Measurements from ENCODE around the gene CPOX. TPM values are rescaled to one million over a fixed set of nuclear protein-coding genes. Genes with fewer than 3 reads are reported as not detected.

The CPOX gene
- total and polyA plus RNA-seq, 10 of the 15 experiments (the other 5 are each of a cell fraction or from before 2014, with no cell fraction given), result 40.7 to 72.6 (median 64.5) TPM

DNA sequence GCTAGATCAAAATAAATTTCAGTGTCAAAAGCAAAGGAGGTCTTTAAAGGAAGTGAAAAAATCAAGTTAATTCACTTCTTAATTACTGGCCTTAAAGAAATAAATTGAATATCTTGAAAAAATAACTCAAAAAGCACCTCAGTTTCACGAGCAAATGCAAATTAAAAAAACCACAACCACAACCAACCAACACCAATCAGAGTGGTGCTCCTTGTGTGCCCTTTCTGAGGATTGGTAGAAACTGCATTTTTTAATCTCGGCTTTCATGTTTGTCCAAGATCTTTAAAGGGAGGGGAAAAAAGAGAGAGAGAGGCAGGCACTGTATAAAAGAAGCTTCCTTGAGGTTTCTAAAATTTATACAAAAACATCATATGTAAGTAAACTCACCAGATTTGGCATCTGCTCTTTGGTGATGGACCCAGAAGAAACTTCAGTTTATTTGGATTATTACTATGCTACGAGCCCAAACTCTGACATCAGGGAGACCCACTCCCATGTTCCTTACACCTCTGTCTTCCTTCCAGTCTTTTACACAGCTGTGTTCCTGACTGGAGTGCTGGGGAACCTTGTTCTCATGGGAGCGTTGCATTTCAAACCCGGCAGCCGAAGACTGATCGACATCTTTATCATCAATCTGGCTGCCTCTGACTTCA lies 61.7 kb downstream of the CPOX start, which contains the start of gene GPR15 (continued):
- no peak for TF ChIP-seq NR2C2 (IDR thresholded peaks at IDR 0.05; ENCODE audit: borderline replicate concordance, control insufficient read depth, insufficient read length, low read depth)
- TF ChIP-seq, protein P1, sequence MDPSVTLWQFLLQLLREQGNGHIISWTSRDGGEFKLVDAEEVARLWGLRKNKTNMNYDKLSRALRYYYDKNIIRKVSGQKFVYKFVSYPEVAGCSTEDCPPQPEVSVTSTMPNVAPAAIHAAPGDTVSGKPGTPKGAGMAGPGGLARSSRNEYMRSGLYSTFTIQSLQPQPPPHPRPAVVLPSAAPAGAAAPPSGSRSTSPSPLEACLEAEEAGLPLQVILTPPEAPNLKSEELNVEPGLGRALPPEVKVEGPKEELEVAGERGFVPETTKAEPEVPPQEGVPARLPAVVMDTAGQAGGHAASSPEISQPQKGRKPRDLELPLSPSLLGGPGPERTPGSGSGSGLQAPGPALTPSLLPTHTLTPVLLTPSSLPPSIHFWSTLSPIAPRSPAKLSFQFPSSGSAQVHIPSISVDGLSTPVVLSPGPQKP (IDR thresholded peaks at IDR 0.05; ENCODE audit: low read depth, low read length), result no peak
- TF ChIP-seq, protein P2, sequence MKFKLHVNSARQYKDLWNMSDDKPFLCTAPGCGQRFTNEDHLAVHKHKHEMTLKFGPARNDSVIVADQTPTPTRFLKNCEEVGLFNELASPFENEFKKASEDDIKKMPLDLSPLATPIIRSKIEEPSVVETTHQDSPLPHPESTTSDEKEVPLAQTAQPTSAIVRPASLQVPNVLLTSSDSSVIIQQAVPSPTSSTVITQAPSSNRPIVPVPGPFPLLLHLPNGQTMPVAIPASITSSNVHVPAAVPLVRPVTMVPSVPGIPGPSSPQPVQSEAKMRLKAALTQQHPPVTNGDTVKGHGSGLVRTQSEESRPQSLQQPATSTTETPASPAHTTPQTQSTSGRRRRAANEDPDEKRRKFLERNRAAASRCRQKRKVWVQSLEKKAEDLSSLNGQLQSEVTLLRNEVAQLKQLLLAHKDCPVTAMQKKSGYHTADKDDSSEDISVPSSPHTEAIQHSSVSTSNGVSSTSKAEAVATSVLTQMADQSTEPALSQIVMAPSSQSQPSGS (IDR thresholded peaks at IDR 0.05; ENCODE audit: low read length), result peak; percentile 32; the same call in 1 of the 2 replicates
- peak; percentile 95 for TF ChIP-seq NFYB (IDR thresholded peaks at IDR 0.05; ENCODE audit: insufficient read depth, low read depth, low read length)
- TF ChIP-seq, protein P3, sequence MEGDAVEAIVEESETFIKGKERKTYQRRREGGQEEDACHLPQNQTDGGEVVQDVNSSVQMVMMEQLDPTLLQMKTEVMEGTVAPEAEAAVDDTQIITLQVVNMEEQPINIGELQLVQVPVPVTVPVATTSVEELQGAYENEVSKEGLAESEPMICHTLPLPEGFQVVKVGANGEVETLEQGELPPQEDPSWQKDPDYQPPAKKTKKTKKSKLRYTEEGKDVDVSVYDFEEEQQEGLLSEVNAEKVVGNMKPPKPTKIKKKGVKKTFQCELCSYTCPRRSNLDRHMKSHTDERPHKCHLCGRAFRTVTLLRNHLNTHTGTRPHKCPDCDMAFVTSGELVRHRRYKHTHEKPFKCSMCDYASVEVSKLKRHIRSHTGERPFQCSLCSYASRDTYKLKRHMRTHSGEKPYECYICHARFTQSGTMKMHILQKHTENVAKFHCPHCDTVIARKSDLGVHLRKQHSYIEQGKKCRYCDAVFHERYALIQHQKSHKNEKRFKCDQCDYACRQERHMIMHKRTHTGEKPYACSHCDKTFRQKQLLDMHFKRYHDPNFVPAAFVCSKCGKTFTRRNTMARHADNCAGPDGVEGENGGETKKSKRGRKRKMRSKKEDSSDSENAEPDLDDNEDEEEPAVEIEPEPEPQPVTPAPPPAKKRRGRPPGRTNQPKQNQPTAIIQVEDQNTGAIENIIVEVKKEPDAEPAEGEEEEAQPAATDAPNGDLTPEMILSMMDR (IDR thresholded peaks at IDR 0.05 in 2 of 3, conservative IDR thresholded peaks at IDR 0.05 in 1 of 3; ENCODE audit: control insufficient read depth in 2 of 3, extremely low read depth in 1 of 3, insufficient read depth in 1 of 3, low read depth in 3 of 3, low read length in 3 of 3), result no peak
- TF ChIP-seq, protein P4, sequence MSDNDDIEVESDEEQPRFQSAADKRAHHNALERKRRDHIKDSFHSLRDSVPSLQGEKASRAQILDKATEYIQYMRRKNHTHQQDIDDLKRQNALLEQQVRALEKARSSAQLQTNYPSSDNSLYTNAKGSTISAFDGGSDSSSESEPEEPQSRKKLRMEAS (IDR thresholded peaks at IDR 0.05; ENCODE audit: low read depth, low read length), result no peak
- peak; percentile 82 for TF ChIP-seq MXI1 (IDR thresholded peaks at IDR 0.05; ENCODE audit: low read depth, low read length)
- no peak for TF ChIP-seq BRCA1 (IDR thresholded peaks at IDR 0.05; ENCODE audit: low read depth, low read length)
- TF ChIP-seq, protein P5, sequence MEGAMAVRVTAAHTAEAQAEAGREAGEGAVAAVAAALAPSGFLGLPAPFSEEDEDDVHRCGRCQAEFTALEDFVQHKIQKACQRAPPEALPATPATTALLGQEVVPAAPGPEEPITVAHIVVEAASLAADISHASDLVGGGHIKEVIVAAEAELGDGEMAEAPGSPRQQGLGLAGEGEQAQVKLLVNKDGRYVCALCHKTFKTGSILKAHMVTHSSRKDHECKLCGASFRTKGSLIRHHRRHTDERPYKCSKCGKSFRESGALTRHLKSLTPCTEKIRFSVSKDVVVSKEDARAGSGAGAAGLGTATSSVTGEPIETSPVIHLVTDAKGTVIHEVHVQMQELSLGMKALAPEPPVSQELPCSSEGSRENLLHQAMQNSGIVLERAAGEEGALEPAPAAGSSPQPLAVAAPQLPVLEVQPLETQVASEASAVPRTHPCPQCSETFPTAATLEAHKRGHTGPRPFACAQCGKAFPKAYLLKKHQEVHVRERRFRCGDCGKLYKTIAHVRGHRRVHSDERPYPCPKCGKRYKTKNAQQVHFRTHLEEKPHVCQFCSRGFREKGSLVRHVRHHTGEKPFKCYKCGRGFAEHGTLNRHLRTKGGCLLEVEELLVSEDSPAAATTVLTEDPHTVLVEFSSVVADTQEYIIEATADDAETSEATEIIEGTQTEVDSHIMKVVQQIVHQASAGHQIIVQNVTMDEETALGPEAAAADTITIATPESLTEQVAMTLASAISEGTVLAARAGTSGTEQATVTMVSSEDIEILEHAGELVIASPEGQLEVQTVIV (IDR thresholded peaks at IDR 0.05; ENCODE audit: borderline replicate concordance, partially characterized antibody), result no peak
- TF ChIP-seq, protein P6, sequence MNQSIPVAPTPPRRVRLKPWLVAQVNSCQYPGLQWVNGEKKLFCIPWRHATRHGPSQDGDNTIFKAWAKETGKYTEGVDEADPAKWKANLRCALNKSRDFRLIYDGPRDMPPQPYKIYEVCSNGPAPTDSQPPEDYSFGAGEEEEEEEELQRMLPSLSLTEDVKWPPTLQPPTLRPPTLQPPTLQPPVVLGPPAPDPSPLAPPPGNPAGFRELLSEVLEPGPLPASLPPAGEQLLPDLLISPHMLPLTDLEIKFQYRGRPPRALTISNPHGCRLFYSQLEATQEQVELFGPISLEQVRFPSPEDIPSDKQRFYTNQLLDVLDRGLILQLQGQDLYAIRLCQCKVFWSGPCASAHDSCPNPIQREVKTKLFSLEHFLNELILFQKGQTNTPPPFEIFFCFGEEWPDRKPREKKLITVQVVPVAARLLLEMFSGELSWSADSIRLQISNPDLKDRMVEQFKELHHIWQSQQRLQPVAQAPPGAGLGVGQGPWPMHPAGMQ (IDR thresholded peaks at IDR 0.05; ENCODE audit: borderline replicate concordance), result no peak
- TF ChIP-seq CBFB (IDR thresholded peaks at IDR 0.05; ENCODE audit: low read depth), result peak; percentile 68; the same call in 1 of the 2 replicates
- TF ChIP-seq CREM (IDR thresholded peaks at IDR 0.05; ENCODE audit: low read depth), result no peak
- no peak for TF ChIP-seq NFXL1 (IDR thresholded peaks at IDR 0.05; ENCODE audit: borderline replicate concordance)
- TF ChIP-seq PML (IDR thresholded peaks at IDR 0.05; ENCODE audit: low read length), result peak; percentile 49
- no peak for TF ChIP-seq CBX5 (IDR thresholded peaks at IDR 0.05; ENCODE audit: low read depth)
- TF ChIP-seq MEF2B (IDR thresholded peaks at IDR 0.05; ENCODE audit: partially characterized antibody, poor library complexity, severe bottlenecking), result no peak
- TF ChIP-seq TAF1 (IDR thresholded peaks at IDR 0.05; ENCODE audit: borderline replicate concordance, low read depth, low read length), result peak; percentile 50; the same call in 1 of the 2 replicates

Measured in GM12878 (cell line).